GM12875 (cell line): Measurements from ENCODE around the gene CISH.

ENCODE experiments used
- H3K4me3 ChIP-seq: one replicate; pipeline ENCODE4 v1.5.1; 2011; ENCODE audit warnings: low read depth, low read length, control low read depth
- TF ChIP-seq, protein P1 (sequence below): IDR thresholded peaks from 2 replicates; pipeline ENCODE4 v1.5.1; 2011; ENCODE audit warnings: low read depth, mild to moderate bottlenecking, control low read depth, inconsistent platforms, low read length, moderate library complexity, borderline replicate concordance; ENCODE audit not compliant: insufficient read depth

Gene CISH

DNA sequence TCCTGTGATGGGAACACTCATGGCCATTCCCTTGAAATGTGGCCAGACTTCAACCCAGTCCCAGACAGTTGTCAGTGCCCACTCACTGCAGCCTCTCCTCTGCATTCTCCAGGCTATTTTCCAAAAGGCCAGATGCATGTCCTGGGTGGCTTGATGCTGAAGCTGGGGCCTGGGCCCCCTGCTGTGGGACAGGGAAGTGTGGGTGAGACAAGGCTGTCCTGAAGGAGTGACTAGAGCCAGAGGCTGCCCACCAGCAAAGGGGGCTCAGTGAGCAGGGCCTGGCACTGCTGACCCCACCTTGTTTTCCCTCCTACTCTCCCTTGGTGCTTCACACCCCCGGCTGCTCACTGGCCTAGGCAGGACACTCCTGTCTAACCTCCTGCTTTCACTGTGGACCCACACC is 11.9 kb downstream of the CISH start:
- no peak overlapping the region for H3K4me3 ChIP-seq
- TF ChIP-seq, protein P1, sequence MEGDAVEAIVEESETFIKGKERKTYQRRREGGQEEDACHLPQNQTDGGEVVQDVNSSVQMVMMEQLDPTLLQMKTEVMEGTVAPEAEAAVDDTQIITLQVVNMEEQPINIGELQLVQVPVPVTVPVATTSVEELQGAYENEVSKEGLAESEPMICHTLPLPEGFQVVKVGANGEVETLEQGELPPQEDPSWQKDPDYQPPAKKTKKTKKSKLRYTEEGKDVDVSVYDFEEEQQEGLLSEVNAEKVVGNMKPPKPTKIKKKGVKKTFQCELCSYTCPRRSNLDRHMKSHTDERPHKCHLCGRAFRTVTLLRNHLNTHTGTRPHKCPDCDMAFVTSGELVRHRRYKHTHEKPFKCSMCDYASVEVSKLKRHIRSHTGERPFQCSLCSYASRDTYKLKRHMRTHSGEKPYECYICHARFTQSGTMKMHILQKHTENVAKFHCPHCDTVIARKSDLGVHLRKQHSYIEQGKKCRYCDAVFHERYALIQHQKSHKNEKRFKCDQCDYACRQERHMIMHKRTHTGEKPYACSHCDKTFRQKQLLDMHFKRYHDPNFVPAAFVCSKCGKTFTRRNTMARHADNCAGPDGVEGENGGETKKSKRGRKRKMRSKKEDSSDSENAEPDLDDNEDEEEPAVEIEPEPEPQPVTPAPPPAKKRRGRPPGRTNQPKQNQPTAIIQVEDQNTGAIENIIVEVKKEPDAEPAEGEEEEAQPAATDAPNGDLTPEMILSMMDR = no peak

DNA sequence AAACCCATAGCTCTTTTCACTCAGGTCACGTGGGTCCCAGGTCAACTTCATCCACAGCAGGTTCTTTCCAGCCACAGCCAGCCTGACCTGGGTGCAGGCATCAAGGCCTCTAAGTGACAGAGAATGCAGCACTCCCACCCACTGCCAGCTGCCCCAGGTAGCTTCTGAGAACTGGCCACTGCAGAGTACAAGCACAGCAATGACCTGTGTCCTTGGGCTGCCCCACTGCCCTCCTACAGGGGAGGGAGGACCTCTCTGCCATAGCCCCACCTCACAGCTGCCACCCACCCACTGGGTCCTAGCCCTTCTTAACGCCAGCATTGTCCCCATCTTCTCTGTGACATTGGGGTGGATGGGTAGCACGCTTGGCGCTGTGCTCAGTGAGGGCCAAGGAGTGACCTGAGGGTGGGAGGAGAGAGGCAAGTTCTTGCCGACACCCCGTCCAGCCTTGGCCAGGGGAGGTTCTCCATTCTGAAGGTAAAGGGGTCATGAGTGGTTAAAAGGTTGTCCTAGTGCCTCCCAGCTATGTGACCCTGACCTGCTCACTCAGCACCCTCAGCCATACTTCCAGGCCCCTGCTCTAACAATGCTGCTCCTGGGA is 12.4 kb downstream of the CISH start:
- TF ChIP-seq, protein P1 = no peak

DNA sequence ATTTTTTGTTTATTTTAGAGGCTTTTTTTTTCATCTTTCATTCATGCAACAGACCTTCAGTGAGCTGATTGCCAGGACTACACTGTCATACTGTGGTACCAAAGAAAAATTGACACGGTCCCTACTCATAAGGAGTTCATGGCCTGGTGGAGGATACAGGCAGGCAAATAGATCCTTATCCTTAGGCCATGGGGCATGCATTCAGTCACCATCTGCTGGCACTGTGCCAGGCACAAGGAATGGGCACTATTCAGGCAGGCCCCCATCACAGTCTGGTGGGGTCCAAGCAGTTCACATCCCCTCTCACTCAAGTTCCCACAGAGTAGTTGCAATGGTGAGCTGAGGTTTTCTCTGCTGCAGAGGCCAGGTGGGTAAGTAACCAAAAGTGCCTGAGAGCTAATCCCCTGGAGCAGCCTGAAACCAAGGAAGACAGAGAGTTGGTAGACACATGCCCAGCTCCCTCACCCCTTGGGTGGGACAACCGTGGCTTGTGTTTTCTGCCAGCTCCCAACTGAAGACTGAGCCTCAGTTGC is 17.3 kb downstream of the CISH start:
- TF ChIP-seq, protein P1 = no peak
- H3K4me3 ChIP-seq = no peak overlapping the region

More for the DNA sequence above, 12.4 kb downstream of the CISH start:
- no peak overlapping the region for H3K4me3 ChIP-seq

DNA sequence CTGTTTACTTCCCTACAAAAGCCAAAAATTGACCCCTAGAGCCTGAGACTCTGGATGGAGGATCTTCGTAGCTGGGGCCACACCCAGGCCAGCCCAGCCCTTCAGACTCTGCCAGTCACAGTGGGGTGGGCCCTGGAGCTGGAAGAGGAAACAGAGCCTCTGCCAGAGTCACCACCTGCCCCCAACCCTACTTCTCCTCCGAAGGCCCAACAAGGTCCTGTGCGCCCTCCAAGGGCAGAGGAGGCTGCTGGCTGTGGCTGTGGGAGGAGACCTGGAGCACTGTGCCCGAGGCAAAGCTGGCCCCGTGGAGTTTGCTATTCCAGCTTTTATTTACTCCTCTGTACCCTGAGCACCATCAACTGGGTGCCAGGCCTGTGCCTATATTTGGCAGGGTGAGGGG is 19.0 kb downstream of the CISH start:
- H3K4me3 ChIP-seq = no peak overlapping the region
- TF ChIP-seq, protein P1 = no peak

DNA sequence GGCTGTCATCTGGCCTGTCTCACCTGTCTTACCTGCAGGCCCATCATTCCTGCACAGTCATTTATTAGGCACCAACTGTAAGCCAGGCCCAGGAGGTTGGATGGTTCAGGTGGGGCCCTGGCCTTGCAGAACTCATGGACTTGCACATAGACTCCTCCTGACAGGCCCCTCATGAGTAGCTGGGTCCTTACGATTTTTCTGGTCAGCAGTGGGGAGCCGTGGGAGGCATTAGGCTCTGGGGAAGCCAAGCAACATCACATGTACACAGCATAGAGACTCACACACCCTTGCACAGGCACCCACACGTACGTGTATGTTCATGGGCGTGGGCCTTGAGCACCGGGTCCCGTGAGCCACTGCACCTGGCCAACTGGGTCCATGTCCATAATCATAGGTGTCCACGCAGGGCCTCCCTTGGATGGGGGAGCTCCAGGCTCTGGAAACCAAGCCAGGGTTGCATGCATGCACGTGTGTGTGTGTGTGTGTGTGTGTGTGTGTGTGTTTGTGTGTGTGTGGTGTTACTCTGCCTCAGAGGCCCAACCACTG is 20.3 kb downstream of the CISH start:
- H3K4me3 ChIP-seq = no peak overlapping the region
- TF ChIP-seq, protein P1 = no peak

DNA sequence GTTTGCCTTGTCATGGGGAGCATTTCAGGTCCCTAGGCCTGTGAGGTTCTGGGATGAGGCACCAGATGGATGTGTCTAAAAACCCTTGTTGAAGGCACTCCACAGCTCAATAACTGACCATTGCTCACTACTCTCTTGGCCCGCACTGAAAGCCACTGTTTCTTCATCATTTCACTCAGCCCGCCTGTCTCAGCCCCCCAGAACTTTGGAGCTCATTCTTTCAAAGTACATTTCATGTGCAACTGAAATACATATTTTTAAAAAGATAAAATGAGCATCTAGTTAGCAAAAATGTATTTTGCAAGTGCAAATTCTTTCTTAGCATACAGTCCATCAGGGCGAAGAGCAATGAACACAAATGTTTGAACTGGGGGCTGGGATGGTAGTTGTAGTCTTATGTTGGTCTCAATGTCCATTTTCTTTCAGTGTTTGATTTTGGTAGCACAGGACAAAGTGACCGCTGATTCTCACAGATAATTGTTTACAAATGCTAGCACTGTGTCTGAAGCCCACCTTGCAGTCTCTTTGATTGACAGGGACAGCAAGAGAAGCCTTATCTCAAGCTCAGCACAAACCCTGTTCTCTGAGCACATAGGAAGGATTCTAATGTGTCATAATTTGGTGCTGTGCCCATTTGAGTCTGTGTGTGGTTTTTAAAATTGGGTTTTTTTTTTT is 22.7 kb downstream of the CISH start:
- TF ChIP-seq, protein P1 = no peak
- H3K4me3 ChIP-seq = no peak overlapping the region
